Activated CD8-positive, alpha-beta T cell treated with anti-CD3 and anti-CD28 coated beads, Interleukin-2, amount 10 ng/mL, durations not matched to agents 7 days and 5 days (primary cell): Measurements from ENCODE around the gene OSCAR. TPM values are rescaled to one million over a fixed set of nuclear protein-coding genes. Genes with fewer than 3 reads are reported as not detected.

ENCODE experiments used
- ATAC-seq: fragments of 150-1000 bp; cut with Tn5 transposase; one replicate; pipeline ENCODE4 v1.10.0; 2021; ENCODE audit warnings: moderate library complexity
- CTCF ChIA-PET: fragments of 350-600 bp; sonication (Branson Sonifier 250); formaldehyde crosslinking; loops from one replicate; lab custom pipeline; 2021; ENCODE audit warnings: antibody characterized with exemption; lab: Charles Lee
- POLR2A ChIA-PET: fragments of 350-600 bp; sonication (Branson Sonifier 250); formaldehyde crosslinking; loops from one replicate; lab custom pipeline; 2021; ENCODE audit warnings: antibody characterized with exemption; lab: Charles Lee
- DNase-seq: peaks from one replicate; pipeline ENCODE4 v3.0.0-alpha.2; 2020
- H3K27ac Mint-ChIP-seq: one replicate; pipeline ENCODE4 v1.8.0; 2021; ENCODE audit warnings: mild to moderate bottlenecking, mixed read lengths
- H3K27me3 Mint-ChIP-seq: one replicate; pipeline ENCODE4 v1.8.0; 2021; ENCODE audit warnings: low read depth, mixed read lengths
- H3K36me3 Mint-ChIP-seq: one replicate; pipeline ENCODE4 v1.8.0; 2021; ENCODE audit warnings: low read depth, mixed read lengths
- H3K4me1 Mint-ChIP-seq: one replicate; pipeline ENCODE4 v1.8.0; 2021; ENCODE audit warnings: low read depth, mixed read lengths
- H3K4me3 Mint-ChIP-seq: one replicate; pipeline ENCODE4 v1.8.0; 2021; ENCODE audit warnings: mild to moderate bottlenecking, mixed read lengths
- H3K9me3 Mint-ChIP-seq: one replicate; pipeline ENCODE4 v1.8.0; 2022; ENCODE audit warnings: mixed read lengths; ENCODE audit not compliant: insufficient read depth
- total RNA-seq, 2 experiments: library from RNA; stranded (reverse); gene quantifications; one replicate each; pipeline ENCODE4 v1.2.3, GENCODE V29; 2021

Gene OSCAR
- total RNA-seq, 2 experiments from 2014 or later = 0.34 to 0.42 TPM

DNA sequence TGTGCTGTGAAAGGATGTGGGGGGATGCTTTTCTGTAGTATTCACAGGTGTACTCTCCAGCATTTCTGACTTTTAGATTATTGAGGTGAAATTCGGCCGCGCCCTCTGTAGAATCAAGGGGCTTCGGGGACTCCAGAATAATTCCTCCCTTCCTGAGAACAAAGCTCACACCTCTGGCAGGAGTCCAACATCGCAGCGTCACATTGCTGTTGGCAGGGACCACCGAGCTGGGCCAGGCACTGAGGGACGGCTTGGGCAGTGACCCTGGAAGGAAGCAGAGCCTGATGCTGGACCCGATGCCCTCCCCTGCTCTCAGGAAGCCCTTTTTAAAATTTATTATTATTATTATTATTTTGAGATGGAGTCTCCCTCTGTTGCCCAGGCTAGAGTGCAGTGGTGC is 25.8 kb downstream of the OSCAR start:
- H3K27me3 Mint-ChIP-seq = no peaks in the 10 kb centered on the region
- POLR2A ChIA-PET = no interaction called here
- H3K4me1 Mint-ChIP-seq = no peaks in the 10 kb centered on the region
- no peaks in the 10 kb centered on the region for H3K36me3 Mint-ChIP-seq
- no peaks in the 10 kb centered on the region for H3K9me3 Mint-ChIP-seq
- H3K4me3 Mint-ChIP-seq = no peak overlapping the region
- ATAC-seq (no peak), DNase-seq (no peak)
- CTCF ChIA-PET = no interaction called here
- no peak overlapping the region for H3K27ac Mint-ChIP-seq

DNA sequence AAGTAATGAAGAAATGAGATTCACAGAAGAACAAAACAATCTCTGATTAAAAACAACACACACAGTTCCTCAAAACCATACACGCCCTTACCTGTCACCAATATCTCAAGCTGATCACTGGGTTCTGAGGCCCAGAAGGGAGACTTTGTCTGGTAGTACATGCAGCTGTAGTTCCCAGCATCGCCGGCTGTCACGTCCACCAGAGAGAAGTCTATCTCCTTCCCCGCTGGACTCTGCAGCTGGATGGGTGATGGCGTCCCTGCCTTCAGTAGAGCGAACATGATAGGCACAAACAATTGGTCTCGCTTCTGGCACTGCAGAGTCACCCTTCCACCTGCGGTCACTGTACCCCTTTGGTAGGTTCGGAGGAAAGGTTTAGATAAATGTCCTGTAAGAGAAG is 26.8 kb downstream of the OSCAR start:
- no peaks in the 10 kb centered on the region for H3K4me1 Mint-ChIP-seq
- no peaks in the 10 kb centered on the region for H3K27me3 Mint-ChIP-seq
- no peak for ATAC-seq
- no peak overlapping the region for H3K27ac Mint-ChIP-seq
- H3K36me3 Mint-ChIP-seq = no peaks in the 10 kb centered on the region
- H3K4me3 Mint-ChIP-seq = no peak overlapping the region
- POLR2A ChIA-PET = no interaction called here
- CTCF ChIA-PET = no interaction called here
- no peaks in the 10 kb centered on the region for H3K9me3 Mint-ChIP-seq
- DNase-seq = no peak

DNA sequence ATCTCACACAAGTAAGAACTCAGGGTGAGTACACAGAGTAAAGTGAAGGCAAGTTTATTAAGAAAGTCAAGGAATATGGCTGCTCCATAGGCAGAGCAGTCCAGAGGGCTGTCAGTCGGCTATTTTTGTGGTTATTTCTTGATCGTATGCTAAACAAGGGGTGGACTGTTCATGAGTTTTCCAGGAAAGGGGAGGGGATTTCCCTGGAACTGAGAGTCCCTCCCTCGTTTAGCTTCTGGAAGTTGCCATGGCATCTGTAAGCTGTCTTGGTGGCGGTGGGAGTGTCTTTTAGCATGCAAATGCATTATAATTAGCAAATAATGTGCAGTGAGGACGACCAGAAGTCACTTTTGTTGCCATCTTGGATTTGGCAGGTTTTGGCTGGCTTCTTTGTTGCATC is 31.1 kb downstream of the OSCAR start:
- H3K27ac Mint-ChIP-seq = no peak overlapping the region
- no peak overlapping the region for H3K4me3 Mint-ChIP-seq
- no peaks in the 10 kb centered on the region for H3K4me1 Mint-ChIP-seq
- ChIA-PET POLR2A (no interaction called here), CTCF (no interaction called here)
- no peaks in the 10 kb centered on the region for H3K36me3 Mint-ChIP-seq
- H3K9me3 Mint-ChIP-seq = no peaks in the 10 kb centered on the region
- ATAC-seq (no peak), DNase-seq (no peak)
- no peaks in the 10 kb centered on the region for H3K27me3 Mint-ChIP-seq

DNA sequence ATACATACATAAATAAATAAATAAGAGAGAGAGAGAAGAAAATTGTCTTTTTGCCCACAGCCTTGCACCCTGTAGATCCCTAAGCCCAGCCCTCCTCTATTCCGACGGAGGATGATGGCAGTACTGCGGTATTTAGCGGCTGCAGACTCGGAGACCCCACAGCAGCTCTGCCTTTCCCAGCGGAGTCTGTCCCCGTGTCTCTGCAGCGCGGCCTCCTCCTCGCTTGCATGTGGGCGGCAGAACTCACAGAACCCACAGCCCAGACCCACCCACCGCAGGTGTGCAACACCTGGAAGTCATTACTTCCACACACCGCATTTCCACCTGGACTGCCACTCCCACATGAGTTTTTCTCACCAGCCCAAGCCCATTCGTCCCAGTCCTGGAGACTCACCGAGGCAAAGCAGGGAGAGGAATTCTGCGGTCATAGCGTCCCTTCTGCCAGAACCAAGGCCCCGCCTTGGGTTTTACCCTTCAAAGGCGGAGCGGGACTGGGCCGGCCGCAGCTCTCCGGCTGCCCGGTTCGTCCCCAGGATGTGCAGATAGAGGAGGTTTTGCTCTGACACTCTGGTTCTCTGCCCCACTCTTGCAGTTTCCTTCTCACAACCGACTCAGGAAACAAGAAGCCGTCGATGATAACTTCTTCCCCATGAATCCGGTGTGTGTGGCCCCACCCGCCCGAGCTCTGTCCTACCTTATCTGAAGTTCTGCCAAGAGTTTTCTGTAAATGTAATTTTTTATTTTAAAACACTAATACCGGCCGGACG is 37.1 kb downstream of the OSCAR start, which contains the start of gene VSTM1:
TSS of gene VSTM1 (minus strand) at position 548 of the 767 bp plus-strand sequence. CDS start at position 428, 120 bp downstream.
- Mint-ChIP-seq H3K36me3 (no peaks in the 10 kb centered on the region), H3K27ac (no peak within 1 kb of the TSS), H3K4me1 (no peaks in the 10 kb centered on the region), H3K4me3 (no peak within 1 kb of the TSS), H3K27me3 (peaks cover 3% of the 10 kb centered on the region), H3K9me3 (no peaks in the 10 kb centered on the region)
- DNase-seq (no peak), ATAC-seq (no peak)
- CTCF ChIA-PET = no interaction called here
- POLR2A ChIA-PET = no interaction called here

DNA sequence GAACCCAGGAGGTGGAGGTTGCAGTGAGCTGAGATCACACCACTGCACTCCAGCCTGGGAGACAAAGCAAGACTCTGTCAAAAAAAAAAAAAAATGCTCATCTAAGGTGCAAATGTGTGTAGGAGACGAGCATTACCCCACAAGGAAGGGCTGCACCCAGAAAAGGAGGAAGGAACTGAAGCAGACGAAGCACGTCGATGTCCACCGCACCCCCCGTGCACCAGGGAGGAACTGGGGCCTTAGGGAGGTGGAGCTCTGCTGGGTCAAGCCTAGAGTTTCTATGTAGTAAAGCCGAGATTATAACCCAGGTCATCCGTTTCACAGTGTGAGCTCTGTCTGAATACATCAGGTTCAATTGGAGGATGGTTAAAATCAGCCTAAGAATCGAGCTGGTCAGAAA is 38.0 kb downstream of the OSCAR start:
- H3K36me3 Mint-ChIP-seq = no peaks in the 10 kb centered on the region
- H3K27ac Mint-ChIP-seq = no peak overlapping the region
- no peaks in the 10 kb centered on the region for H3K9me3 Mint-ChIP-seq
- ATAC-seq (no peak), DNase-seq (no peak)
- H3K27me3 Mint-ChIP-seq = peaks cover 3% of the 10 kb centered on the region
- no peaks in the 10 kb centered on the region for H3K4me1 Mint-ChIP-seq
- H3K4me3 Mint-ChIP-seq = no peak overlapping the region
- ChIA-PET POLR2A (no interaction called here), CTCF (no interaction called here)

DNA sequence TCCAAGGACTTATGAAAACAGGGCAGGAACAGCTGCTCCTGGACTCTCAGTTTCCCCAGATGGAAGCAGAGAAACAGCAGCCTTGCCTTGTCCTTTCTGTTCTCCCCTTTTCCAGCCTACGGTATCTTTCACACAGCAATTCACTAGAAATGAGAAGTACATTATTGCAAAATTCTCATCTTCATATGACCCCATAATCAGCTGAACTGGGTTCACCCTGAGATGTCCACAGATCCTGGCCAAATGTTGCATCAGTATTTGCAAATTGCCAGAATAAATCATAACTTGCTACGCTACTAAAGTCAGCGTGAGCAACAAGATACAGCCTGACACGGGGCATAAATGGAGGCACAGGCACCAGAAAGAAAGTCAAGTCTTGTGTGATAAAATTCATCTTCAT is 53.0 kb downstream of the OSCAR start:
- DNase-seq = no peak
- Mint-ChIP-seq H3K4me3 (no peak overlapping the region), H3K27ac (no peak overlapping the region), H3K4me1 (no peaks in the 10 kb centered on the region), H3K27me3 (no peaks in the 10 kb centered on the region), H3K36me3 (no peaks in the 10 kb centered on the region), H3K9me3 (no peaks in the 10 kb centered on the region)
- POLR2A ChIA-PET = no interaction called here
- CTCF ChIA-PET = interaction anchor here (1.1 to 1.7 kb wide), 2 partner anchors 18 to 23 kb away, joined by 4 read pairs; no protein-coding TSS in a partner anchor
- ATAC-seq = no peak

DNA sequence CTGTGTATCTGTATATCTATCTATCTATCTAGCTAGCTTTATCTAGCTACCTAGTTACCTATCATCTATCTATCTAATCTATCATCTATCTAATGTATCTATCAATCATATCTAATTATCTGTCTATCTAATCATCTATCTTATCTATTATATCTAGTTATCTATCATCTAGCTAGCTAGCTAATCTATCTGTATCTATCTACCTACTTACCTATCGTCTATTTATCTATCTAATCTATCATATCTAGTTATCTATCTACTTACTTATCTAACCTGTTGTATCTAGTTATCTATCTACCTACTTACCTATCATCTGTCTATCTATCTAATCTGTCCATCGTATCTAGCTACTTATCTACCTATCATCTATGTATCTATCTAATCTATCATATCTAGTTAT is 54.8 kb downstream of the OSCAR start:
- DNase-seq = no peak
- Mint-ChIP-seq H3K4me1 (no peaks in the 10 kb centered on the region), H3K27me3 (no peaks in the 10 kb centered on the region), H3K9me3 (no peaks in the 10 kb centered on the region), H3K36me3 (no peaks in the 10 kb centered on the region), H3K4me3 (no peak overlapping the region), H3K27ac (no peak overlapping the region)
- ATAC-seq = no peak
- ChIA-PET POLR2A (no interaction called here), CTCF (interaction anchor here (0.7 kb wide), 1 partner anchor 16 kb away, joined by 4 read pairs; no protein-coding TSS in a partner anchor)

Other genes starting within 250 kb of the OSCAR start
- 10 to 100 TPM; 92.9 to 98.1 TPM for gene MYADM, start 232.9 kb downstream of the OSCAR start, total RNA-seq
- not detected for gene PRKCG, start 218.6 kb downstream of the OSCAR start, total RNA-seq
- gene CACNG7, start 191.5 kb downstream of the OSCAR start, total RNA-seq = not detected
- gene CACNG8, start 137.9 kb downstream of the OSCAR start, total RNA-seq = not detected
- not detected for gene CACNG6, start 109.2 kb downstream of the OSCAR start, total RNA-seq
- gene VSTM1, start 36.9 kb downstream of the OSCAR start, total RNA-seq = not detected
- not detected for gene TARM1, start 19.4 kb downstream of the OSCAR start, total RNA-seq
- 100 to 1,000 TPM; 138 to 152 TPM for gene NDUFA3, start 2.1 kb upstream of the OSCAR start, total RNA-seq
- gene TFPT, start 14.9 kb upstream of the OSCAR start, total RNA-seq = 10 to 100 TPM; 50.9 to 51.4 TPM
- 10 to 100 TPM; 77.5 to 82.8 TPM for gene PRPF31, start 15.0 kb upstream of the OSCAR start, total RNA-seq
- gene CNOT3, start 37.0 kb upstream of the OSCAR start, total RNA-seq = 10 to 100 TPM; 55.1 to 58.4 TPM
- gene LENG1, start 58.9 kb upstream of the OSCAR start, total RNA-seq = 1 to 10 TPM; 6.6 to 7.5 TPM
- under 1 TPM; 0.55 to 0.76 TPM for gene TMC4, start 72.4 kb upstream of the OSCAR start, total RNA-seq
- 10 to 100 TPM; 56.9 to 58.8 TPM for gene MBOAT7, start 88.8 kb upstream of the OSCAR start, total RNA-seq
- gene TSEN34, start 90.5 kb upstream of the OSCAR start, total RNA-seq = 10 to 100 TPM; 11.2 to 11.9 TPM
- 1,000 to 10,000 TPM; 1,244 to 1,253 TPM for gene RPS9, start 100.1 kb upstream of the OSCAR start, total RNA-seq
- gene LILRB3, start 122.2 kb upstream of the OSCAR start, total RNA-seq = 1 to 10 TPM; 1.1 to 1.5 TPM
- gene LILRA6, start 142.0 kb upstream of the OSCAR start, total RNA-seq = under 1 TPM in 1 of 2 experiments, not detected in 1; 0.18 TPM
- gene LILRB5, start 156.5 kb upstream of the OSCAR start, total RNA-seq = not detected
- gene LILRB2, start 180.3 kb upstream of the OSCAR start, total RNA-seq = not detected
- not detected for gene LILRA5, start 212.4 kb upstream of the OSCAR start, total RNA-seq
- gene LILRA4, start 238.4 kb upstream of the OSCAR start, total RNA-seq = not detected